ENCODE results near the gene RTP5.
"Not testable (repeated sequence)": the region's sequence is repeated elsewhere in the genome, so short reads cannot be mapped to it uniquely, and the experiment has no call there.

RTP5 gene

GRCh38 chr2:241869087-241869961, at the start of gene RTP5:
TSS of gene RTP5 (plus strand) at chr2:241869729. CDS start at chr2:241869757, 28 bp downstream.
- no peak for DNase-seq

- not testable (repeated sequence) for DNase-seq
Observed at GRCh38 chr2:241819947-241820624, 49.4 kb upstream of the RTP5 start.

- no peak for DNase-seq
Observed at GRCh38 chr2:241820625-241821384, 48.7 kb upstream of the RTP5 start.

- DNase-seq, result no peak
Observed at GRCh38 chr2:241821460-241822263, 47.9 kb upstream of the RTP5 start.

GRCh38 chr2:241822264-241822623, 47.3 kb upstream of the RTP5 start:
- no peak for DNase-seq

- DNase-seq, result not testable (repeated sequence)
Observed at GRCh38 chr2:241823531-241824437, 45.7 kb upstream of the RTP5 start.

GRCh38 chr2:241827394-241827793, 42.1 kb upstream of the RTP5 start:
- no peak for DNase-seq

- no peak for DNase-seq
Observed at GRCh38 chr2:241833101-241833663, 36.3 kb upstream of the RTP5 start.

- DNase-seq, result not testable (repeated sequence)
Observed at GRCh38 chr2:241833756-241834526, 35.6 kb upstream of the RTP5 start.

GRCh38 chr2:241834527-241835210, 34.9 kb upstream of the RTP5 start:
- no peak for DNase-seq

GRCh38 chr2:241835611-241836010, 33.9 kb upstream of the RTP5 start:
- DNase-seq, result no peak

- DNase-seq, result no peak
Observed at GRCh38 chr2:241836292-241836691, 33.2 kb upstream of the RTP5 start.

- no peak for DNase-seq
Observed at GRCh38 chr2:241837197-241837965, 32.1 kb upstream of the RTP5 start.

- DNase-seq, result no peak
Observed at GRCh38 chr2:241841181-241842066, 28.1 kb upstream of the RTP5 start.

GRCh38 chr2:241842067-241842415, 27.5 kb upstream of the RTP5 start:
- no peak for DNase-seq

GRCh38 chr2:241842620-241843211, 26.8 kb upstream of the RTP5 start:
- no peak for DNase-seq

- no peak for DNase-seq
Observed at GRCh38 chr2:241843321-241844065, 26.0 kb upstream of the RTP5 start.

All from NCI-H187 (cell line).